ENCODE results near the gene QRICH2.
A peak's percentile ranks its signal among the peaks of the same experiment; 100 is the strongest.
"Not testable (repeated sequence)": the region's sequence is repeated elsewhere in the genome, so short reads cannot be mapped to it uniquely, and the experiment has no call there.

Gene QRICH2

DNA sequence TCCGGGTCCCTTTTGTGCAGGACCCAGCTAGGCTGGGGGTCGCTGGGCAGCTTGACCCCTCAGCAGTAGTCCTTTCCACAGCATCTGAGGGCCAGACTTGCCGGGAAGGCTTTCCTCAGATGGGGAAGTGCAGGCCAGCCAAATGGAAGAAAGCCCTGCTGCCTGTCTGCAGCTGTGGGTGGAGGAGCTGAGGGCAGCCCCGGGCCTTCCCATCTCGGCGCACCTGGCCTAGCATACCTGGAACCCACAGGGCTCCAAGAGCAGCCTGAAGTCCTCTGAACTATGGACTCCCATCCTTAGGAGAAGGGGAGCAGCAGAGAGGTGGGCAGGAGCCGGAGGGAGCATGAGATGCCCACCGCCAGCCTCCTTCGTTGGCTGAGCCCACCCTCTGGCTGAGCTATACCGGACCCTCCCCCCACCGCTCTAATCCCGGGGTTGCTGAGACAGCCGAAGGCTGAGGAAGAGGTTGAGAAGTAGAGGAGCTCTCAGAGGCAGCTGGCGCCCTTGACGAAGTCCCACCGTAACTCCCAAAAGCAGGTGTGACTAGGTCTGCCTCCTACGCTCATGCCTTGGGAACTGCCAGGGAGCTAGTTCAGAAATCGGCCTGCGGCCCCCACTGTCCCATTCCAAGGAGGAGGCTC, 29.7 kb downstream of the QRICH2 start:
- no peak for DNase-seq (ENCODE audit: low spot score)

DNA sequence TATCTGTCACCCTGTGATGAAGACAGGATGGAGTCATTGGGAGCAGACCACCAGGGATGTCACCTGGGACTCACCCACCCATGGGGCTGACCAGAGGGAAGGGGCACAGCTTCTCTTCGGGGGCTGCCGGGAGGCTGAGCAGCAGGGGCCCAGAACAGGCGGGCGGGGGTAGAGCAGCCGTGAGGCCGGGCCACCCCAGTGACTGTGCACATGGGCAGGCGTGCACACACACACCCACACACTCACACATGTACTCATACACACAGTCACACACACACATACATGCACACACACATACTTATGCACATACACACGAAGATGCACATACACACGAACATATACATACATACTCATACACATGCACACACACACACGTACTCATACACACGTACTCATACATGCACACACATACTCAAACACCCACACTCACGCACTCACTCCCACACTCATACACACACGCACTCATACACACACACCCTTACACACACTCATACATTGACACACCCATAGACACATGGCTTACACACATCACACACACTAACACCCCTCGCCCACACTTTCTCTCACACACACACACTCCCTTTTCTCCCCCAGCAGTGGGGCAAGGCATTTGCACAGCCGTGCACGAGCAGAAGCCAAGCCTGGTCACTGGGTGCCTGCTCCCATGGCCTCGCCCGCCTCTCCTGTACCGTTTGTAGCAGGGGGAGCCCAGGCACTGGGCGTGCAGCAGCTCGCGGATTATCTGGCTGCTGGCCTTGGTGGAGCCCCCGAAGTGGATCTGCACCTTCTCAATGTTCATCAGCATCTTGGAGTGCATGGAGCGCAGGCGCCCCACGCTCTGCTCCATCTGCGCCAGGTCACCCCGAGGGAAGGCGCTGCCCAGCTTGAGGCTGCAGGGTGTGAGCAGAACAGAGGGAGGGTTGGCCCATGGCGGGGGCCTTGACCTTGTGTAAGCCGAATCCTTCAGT, 30.5 kb downstream of the QRICH2 start:
- DNase-seq (ENCODE audit: low spot score), result no peak

DNA sequence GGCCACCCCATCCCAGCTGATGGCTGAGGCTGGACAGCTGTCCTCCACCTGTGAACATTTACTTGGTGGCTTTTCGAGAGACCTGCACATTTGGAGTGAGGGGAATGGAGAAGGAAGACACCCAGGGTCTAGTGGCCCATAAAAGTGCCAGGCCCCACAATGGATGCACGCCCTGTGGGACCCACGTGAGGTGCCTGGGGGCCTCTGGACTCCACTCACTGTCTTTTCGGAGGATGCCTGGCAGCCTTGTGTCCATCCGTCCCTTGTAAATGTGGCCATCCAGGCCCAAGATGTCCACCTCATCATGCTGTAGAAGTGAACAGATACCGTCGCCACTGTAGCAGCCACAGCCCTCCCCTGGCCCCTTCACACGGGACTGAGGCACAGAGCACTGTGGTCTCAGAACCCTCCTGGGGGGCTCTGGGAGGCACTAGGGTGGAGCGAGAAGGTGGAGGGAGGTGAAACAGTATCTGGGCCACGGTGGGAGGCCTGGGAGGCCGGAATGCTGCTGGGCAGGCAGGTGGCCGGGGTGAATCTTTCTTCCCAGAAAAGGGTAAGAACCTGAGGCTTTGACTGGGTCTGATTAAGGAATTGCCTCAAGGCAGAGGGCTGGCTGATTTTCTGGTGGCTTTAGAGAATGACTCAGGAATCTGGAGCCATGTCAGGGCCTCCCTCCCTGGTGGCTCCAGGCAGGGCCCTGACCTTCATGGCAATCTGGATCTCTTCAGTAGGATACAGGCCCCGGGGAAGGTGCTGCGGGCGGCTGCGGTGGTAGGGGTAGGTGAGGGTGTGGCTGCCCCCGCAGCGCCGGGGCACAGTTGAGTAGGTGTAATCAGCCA, 31.4 kb downstream of the QRICH2 start:
- DNase-seq (ENCODE audit: low spot score), result no peak

DNA sequence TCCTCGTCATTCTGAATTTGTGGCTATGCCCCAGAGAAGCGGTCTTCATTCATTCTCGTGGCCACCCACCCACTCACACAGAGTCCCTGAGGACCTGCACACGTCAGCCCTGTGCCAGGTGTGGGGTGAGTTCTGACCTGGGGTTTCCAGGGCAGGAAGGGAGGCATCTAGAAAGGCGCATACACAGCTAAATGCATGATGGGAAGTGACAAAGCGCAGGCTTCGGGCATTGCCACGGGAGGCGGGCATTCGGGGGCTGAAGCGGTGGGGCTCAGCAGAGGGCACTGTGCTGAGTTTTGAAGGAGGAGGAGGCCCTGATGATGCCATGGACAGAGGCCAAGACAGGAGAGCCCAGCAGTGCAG, 32.0 kb downstream of the QRICH2 start:
- no peak for DNase-seq (ENCODE audit: low spot score)

DNA sequence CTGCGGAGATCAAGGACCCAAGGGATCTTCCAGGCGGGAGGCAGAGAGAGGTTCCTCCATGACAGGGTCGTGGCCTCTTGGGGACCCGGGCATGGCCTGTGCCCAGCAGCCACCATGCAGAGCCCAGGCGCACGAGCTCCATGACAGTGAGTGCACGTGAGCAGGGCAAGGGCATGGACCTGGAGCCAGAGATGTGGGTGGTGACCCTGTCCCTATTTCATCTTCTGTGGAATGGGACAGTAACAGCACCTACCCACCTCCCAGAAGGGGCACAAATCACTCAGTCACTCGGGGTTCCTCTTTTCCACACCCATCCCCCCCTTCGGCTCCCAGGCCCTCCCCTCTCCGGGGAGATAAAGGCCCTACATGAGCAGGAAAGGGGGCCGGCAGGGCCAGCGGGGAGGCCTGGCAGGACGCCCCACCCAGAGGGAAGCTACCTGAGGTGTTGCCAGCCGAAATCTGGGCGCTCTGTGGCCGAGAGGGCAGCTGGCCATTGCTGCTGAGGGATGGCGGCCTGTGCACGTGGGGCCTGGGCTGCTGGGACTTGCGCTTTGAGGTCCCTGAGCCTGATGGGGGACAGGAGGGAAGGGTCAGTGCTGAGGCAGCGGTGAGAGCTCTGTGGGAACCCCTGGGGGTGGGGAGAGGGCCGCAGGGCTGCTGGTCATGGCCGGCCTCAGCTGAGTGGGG, 32.6 kb downstream of the QRICH2 start:
- no peak for DNase-seq (ENCODE audit: low spot score)

DNA sequence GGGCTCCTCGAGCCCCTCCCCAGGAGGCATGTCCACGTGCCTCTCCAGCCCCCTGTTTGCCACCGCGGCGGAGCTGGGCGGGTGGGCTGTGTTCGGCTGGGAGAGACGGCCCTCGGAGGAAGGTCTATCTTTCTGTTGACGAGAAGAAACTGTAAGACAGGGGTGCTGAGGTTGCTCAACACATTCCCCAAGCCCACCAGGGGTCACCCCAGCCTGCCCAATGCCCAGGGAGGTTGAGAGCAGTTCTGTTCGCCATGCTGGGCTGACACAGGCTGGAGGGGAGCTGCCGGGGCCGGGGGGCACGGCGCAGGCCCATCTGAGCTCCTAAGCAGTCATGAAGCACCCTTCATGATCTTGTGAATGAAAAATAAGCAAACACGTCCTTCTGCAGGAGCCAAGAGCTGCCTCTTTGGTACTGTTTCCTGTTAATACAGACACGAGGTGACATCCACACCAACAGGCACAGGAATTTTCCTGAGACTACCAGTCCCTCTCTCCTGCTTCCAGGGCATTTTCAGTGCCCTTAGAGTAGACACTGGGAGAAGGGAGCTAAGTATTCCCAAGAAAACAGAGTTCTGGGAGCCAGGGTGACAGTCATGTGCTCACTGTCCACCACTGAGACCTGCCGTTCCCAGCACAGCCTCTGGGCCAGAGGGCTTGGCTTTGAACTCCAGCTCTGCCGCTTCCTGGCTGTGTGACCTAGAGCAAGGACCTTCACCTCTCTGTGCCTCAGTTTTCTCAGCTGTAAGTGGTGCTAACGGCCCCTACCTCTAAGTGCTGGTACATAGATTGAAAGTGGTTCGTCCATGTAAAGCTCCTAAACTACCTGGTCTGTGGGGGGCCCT, 33.7 kb downstream of the QRICH2 start:
- DNase-seq (ENCODE audit: low spot score), result no peak

GRCh38 chr17:76273445-76274111, 34.5 kb downstream of the QRICH2 start:
- DNase-seq (ENCODE audit: low spot score), result no peak

DNA sequence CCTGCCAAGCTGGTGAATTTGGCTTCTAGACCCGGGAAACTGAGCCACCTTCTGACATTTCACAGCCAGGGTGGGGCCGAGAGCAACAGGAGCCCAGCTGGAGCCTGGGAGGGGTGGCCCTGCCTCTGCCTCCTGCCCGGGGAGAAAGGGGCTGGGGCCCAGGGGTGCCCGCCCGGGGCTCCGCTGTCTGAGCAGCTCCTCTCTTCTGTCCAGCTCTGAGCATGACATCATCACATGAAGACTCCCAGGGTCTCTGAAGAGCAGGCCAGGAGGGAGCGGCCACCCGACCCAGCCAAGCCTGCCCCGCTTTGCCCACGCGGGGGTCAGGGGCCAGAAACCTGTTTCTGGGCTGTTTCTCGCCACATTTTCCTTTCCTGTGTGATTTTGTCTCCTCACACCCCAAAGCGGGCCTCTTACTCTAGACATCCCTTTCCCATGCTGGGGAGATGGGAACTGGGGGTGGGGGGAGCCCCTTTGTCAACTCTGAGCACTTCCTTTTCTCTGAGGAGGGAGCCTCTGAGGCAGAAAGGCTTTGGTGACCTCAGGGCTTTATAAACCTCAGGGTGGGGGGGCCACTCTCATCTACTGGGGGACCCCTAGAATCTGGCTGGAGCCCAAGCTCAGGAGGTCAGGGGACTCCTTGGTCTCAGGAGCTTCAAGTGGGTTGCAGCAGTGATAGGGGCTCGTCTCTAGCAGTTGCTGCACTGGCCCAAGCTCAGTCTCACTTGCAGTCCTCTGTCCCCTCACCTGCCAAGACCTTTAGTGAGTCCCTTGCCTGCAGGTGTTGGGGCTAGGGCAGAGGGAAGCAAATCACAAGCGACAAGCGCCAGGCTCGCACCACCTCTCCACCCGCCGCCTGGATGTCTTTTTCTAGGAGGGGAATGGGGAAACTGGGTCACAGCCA, 35.3 kb downstream of the QRICH2 start:
- DNase-seq (ENCODE audit: low spot score), result no peak

DNA sequence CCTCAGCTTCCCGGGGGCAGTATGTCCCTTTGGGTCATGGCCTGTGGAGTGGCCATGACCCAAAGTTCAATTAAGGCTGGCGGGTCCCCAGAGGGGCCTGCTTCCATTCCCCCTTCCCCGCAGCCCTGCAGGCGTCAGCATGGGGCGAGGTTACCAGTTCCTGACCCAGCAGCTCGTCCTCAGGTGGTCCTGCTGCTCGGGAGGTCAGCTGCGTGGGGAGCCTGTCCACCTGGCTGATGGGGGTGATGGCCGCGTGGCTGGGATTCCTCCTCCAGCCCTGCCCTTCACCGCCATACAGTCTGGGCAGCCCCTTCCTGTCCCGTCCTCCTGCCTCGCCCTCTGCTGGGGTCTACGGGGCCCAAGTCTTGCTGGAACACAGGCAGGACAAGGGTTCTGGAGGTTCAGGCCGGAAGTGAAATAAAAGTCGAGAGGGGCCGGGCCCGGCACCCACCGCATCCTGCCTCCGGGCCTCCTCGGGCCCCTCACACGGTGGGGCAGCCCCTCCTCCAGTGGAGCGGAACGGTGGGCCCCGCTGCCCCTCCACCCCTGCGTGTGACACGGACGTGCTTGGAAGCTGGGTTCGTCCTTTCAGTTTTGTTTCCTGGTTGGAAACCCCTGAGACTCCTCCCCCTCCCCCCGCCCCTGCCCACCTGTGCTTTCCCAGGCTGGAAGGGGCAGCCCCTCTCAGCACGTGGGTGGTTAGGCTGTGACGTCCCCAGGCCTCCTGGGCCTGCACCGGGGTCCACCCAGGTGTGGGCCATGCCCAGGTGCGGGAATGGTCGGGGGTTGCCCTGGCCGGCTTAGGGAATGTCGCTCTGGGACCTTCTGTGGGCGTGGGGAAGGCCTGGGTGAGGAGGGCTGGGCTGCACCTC, 36.2 kb downstream of the QRICH2 start:
- no peak for DNase-seq (ENCODE audit: low spot score)

GRCh38 chr17:76270770-76271668, 37.1 kb downstream of the QRICH2 start:
- DNase-seq (ENCODE audit: low spot score), result no peak

DNA sequence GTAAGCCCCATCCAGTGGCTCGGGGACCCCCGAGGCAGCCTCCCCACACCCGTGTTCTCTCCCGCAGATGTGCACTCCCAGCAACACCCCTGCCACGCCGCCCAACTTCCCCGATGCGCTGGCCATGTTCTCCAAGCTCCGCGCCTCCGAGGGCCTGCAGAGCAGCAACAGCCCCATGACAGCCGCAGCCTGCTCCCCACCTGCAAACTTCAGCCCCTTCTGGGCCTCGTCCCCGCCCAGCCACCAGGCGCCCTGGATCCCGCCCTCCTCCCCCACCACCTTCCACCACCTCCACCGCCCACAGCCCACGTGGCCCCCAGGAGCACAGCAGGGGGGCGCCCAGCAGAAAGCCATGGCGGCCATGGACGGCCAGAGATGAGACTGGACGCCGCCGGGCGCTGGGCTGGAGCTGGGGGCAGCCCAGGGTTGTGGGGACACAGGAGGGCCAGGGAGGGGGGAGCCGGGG, 37.9 kb downstream of the QRICH2 start:
- DNase-seq (ENCODE audit: low spot score), result no peak

DNA sequence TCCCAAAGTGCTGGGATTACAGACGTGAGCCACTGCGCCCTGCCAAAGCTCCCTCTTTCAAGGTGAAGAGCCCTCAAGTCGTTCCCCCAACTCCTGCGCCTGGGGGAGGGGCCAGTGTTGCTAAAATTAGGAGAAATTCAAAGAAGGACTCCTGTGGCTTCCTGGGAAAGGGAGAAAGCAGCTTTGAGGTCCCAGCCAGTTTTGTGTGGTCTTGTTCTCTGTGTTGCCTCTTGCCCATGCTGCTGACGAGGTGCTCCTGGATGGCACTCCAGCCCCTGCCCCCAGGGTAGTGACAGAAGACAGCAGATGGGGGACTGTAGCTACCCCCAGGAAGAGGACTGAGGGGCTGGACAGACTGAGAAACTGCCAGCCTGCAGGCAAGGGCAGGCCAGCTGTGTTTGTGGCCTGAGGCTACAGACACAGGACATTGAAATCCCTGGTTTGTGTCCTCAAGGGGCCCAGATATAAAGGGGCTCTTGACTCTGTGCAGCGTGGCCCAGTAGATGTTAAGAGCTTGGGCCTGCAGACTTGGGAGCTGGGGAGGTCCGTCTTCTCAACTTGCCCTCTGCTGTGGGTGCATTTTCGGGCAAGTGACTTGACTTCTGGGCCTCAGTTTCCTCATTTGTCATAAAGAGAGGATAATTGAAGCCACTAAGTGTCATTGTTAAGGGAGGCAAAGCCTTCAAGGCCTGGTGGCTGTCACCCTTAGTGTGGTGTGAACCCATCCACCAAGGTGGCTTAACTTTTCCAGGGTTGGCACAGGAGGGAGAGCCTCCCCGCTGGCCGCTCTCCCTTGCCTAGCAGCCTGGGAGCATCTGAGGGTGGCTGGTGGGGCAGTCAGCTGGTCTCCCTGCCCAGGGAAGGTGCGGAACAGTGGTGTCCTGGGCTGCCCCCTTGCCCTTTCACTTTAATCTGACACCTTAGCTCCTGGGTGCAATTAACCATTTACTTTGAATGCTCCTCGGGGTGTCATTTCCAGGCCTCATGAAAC, 38.8 kb downstream of the QRICH2 start:
- DNase-seq (ENCODE audit: low spot score), result no peak

GRCh38 chr17:76268015-76268749, 39.9 kb downstream of the QRICH2 start:
- peak; percentile 82 for DNase-seq (ENCODE audit: low spot score)

DNA sequence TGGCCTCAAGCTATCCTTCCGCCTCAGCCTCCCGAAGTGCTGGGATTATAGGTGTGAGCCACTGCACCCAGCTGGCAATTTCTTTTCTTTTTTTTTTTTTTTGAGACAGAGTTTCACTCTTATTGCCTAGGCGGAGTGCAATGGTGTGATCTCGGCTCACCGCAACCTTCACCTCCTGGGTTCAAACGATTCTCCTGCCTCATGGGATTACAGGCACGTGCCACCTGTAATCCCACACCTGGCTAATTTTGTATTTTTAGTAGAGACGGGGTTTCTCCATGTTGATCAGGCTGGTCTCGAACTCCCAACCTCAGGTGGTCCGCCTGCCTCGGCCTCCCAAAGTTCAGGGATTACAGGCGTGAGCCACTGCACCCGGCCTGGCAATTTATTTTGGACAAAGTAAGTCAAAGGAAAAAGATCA, 40.5 kb downstream of the QRICH2 start:
- not testable (repeated sequence) for DNase-seq (ENCODE audit: low spot score)

- no peak for DNase-seq (ENCODE audit: low spot score)
Measured at GRCh38 chr17:76267051-76267576, 41.0 kb downstream of the QRICH2 start.
